NCI-H1694 treated with DMSO at 0.1 percent for 48 hours (cell line): ENCODE data around the gene TECPR2.
"Not testable (repeated sequence)": the region's sequence is repeated elsewhere in the genome, so short reads cannot be mapped to it uniquely, and the experiment has no call there.

Experiments
- DNase-seq: peaks from one replicate; lab custom pipeline; 2025; lab: John Stamatoyannopoulos, UW

The TECPR2 gene

DNA sequence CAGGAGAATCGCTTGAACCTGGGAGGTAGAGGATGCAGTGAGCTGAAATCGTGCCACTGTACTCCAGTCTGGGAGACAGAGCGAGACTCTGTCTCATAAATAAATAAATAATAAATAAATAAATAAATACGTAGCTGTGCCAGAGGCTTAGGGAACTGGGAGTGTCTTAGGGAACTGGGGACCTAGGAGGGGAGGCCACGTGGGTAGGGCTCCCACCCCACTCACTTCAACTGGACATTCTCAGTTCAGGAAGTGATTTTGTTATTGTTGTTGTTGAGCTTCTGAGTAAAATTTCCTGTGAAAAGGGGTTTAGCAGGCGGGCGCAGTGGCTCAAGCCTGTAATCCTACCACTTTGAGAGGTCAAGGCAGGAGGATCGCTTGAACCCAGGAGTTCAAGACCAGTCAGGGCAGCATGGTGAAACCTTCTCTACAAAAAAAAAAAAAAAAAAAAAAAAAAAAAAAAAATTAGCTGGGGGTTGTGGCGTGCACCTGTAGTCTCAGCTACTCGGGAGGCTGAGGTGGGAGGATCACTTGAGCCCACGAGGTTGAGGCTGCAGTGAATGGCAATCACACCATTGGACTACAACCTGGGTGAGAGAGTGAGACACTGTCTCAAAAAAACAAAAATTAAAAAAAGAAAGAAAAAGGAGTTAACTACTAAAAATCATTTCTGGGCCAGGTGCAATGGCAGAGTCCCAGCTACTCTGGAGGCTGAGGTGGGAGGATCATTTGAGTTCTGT lies 165.9 kb downstream of the TECPR2 start:
- DNase-seq: no peak

DNA sequence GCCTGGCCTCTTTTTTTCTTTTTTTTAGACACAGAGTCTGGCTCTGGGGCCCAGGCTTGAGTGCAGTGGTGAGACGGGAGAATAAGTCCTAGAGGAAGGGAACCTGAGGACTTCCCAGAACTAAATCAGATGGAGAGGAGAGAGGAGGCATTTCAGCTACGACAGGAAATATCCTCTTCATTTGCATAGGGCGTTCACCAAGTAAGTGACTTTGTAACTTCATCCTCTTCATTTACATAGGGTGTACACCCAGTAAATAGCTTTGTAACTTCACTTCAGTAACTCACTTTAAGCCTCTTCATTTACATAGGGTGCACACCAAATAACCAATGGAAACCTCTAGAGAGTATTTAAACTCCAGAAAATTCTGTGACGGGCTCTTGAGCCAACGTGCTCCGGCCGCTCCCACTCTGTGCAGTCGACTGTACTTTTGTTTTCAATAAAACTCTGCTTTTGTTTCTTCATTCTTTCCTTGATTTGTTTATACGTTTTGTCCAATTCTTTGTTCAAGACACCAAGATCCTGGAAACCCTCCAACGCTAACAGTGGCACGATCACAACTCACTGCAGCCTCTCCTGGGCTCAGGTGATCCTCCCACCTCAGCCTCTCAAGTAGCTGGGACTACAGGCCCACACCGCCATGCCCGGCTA lies 168.2 kb downstream of the TECPR2 start:
- DNase-seq: no peak

DNA sequence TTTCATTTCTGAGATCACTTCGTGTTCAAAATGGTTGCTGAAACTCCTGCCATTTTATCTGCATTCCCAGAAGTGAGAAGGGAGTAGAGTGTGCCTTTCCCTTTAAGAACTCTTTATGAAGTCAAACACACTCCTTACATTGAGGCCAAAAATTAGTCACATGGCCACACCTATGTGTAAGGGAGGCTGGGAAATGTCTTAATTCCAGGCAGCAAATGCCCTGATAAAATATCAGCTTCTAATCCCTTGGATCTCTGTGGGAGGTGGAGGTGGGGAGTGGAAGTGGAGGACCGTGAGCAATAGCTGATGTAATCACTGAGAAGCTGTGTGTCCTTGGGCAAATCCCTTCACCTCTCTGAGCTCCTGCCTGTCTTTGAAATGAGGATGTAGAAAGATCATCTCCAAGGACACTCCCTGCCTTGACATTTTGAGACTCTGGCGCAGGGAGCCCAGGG lies 169.5 kb downstream of the TECPR2 start:
- no peak for DNase-seq

DNA sequence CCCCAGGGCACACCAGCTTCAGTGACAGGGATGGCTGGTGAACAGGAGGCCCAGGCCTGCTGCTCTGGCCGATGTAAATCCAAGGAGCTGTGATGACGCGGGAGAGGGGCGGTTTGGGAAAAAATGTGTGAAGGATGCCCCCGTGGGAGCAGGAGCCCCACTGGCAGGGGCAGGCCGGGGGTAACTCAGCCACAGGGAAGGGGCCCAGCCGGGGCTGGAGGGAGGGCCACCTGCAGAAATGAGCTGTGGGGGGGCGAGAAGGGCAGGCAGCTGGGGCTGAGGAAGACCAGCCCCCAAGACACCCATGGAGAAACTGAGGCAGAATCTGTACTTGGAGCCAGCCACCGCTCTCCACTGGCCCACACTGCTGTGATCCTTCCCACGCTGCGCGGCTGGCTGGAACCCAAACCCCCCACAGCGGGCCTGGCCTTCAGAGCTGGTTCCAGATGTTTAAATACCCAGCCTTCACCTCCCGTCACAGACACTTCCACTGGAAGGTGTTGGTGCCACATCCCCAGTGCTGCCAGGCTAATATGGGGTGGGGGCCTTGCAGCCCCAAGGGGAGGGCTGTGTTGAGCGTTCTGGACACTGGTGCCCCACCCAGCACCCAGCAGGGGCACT lies 175.3 kb downstream of the TECPR2 start:
- DNase-seq: no peak

DNA sequence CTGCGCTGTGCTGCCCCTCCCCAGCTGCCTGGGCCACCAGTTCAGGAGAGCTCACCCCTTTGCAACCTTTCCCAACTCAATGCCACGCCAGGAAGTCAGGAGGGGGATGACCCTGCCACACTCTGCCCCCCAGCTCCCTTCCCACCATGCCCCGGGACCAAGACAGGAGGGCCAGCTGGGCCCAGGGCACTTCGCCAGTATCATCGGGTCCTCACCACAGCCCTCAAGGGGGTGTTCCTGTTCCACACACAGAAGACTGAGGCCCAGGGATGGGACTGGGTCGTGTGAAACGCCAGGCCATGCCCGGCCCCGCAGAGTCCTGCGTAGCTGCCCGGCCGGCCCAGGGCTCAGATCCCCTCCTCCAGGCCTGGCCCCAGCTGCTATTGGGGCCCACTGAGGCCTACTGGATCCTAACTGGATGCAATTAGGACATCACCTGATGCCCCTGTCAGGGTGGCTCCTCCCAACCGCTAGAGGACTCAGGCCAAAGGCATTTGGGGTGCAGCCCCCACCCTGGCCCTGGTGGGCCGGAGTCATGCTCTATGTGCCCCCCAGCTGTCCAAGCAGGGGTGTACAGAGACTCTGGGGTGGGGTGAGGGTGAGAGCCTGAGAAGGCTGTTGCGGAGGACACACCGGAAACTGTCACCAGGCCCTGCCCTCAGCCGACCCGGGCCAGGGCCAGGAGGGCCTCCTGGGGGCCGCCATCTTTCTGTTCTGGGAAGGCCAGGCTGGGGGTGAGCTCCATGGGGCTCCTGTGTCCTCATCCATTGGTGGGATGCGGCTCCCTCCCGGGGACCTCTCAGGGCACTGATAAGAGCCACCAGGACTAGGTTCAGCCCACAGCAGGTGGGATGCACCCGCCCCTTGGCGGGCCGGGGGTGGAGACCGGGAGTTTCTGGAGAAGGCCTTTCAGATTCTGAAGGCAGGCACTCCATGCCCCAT lies 176.1 kb downstream of the TECPR2 start:
- DNase-seq: peak; percentile 37

DNA sequence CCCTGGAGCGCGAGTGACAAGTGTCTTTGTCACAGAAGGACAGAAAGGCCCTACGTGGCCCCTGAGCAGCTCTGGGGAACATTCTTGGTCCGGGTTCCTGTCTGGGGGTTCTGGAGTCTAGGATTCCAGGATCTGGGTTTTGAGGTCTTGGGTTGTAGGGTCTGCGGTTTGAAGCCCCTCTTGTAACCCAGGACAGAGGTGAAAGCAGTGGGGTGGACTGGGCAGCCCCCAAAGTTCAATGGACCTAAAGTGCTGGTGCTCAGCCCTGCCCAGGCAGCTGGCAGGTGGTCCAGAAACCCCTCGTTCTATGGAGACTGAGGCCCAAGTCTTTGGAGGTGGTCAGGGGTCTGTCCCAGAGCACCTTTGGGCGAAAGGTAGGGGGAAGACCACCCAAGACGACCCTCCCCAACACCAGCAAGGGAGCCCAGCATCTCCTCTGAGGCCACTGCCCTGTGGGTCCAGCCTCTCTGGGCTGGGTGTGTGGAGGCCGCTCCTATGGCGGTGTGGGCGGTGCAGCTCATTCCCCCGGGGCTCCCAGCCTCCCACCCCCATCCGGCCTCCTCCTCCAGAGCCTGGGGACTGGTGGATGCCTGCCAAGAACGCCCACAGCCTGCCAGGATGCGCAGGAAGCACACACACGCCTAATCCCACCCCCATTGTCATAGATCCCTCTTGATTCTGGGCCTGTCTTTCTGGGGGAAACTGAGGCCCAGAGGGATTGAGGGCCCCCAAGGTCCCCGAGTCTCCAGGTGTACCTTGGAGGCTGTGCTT lies 177.0 kb downstream of the TECPR2 start:
- peak; percentile 99 for DNase-seq

DNA sequence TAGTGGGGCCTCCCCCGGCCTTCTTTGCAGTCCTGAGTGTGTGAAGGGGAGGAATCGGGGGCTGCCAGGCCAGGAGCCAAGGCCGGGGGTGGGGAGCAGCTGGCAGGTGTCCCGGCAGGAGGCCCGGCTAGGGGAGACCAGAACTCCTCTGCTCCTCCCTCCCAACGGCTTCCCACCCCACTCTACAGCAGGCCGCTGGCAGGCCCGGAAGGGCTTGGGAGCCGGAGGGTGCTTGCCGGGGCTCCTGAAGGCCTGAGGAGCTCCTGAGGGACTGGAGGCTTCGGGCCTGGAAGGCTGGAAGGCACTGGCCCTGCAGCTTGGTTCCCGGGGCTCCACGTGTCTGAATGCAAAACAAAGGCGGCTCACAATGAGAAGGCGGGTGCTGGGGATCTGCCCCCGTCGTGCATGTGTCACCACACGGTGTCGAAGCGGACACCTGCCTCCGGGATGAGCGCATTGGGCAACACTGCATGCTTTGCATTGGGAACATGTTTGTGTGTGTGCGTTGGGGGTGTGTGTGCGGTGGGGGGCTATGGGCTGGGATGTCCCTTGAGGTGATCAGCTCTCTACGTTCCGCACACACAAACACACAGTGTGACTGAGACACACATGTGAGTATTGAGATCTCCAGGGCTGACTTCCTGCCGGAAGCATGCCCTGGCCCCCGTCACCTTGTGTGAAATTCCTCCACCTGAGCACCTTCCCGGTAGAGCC lies 177.7 kb downstream of the TECPR2 start:
- DNase-seq: peak; percentile 99

DNA sequence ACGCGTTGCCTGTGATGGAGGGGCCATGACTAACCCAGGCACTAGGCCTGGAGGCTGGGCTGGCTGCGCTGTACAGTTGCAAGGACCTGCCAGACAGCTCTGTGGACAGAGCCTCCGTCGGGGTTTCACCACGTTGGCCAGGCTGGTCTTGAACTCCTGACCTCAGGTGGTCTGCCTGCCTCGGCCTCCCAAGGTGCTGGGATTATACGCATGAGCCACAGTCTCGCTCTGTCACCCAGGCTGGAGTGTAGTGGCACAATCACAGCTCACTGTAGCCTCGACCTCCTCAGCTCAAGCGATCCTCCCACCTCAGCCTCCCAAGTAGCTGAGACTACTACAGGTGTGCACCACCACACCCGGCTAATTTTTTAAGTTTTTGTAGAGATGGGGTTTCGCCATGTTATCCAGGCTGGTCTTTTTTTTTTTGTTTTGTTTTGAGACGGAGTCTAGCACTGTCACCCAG lies 178.3 kb downstream of the TECPR2 start:
- DNase-seq: not testable (repeated sequence)

DNA sequence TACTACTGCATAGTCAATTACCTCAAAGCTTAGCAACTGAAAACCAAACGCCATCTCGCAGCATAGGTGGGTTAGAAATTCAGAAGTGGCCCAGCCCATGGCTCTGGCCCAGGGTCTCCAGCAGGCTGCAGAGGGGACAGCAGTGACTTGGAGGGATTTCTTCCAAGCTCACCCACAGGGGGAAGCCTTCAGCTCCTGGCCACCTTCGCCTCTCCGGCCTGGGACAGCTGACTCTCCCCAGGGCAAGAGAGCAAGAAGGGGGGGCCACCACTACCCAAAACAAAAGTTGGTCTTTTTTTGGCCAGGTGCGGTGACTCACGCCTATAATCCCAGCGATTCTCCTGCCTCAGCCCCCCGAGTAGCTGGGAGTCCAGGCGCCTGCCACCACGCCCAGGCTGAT lies 179.0 kb downstream of the TECPR2 start:
- no peak for DNase-seq

DNA sequence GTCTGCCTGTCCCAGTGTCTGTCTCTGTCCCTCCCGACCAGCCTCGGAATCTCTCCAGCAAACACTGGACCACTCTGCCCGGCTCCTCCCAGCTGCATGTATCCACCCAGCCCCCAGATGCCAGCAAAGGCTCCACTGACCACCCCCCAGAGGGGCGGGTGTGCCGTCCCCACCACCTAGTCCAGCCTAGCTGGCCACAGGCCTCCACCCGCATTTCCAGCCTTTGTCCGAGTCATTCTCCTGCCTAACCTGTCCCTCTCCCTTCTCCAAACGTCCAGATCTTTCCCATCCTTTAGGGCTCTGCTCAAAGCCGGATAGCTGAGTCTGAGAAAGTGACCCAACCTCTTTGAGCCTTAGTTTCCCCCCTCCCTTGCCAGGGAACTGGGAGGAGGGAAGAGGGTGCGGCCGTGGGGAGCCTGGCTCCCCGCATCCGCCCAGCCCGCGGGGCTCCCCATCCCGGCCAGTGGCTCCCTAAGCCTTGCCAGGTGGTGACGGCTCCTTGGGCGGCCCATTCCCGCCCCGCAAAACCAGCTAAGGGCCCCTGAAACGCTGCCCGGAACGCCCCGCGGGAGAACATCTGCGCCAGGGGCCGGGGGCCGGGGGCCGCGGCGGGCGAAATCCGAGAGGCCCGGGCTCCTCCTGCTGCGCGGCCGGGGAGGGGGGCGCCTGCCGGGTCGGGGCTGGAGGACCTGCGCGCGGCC lies 181.5 kb downstream of the TECPR2 start:
- DNase-seq: no peak

DNA sequence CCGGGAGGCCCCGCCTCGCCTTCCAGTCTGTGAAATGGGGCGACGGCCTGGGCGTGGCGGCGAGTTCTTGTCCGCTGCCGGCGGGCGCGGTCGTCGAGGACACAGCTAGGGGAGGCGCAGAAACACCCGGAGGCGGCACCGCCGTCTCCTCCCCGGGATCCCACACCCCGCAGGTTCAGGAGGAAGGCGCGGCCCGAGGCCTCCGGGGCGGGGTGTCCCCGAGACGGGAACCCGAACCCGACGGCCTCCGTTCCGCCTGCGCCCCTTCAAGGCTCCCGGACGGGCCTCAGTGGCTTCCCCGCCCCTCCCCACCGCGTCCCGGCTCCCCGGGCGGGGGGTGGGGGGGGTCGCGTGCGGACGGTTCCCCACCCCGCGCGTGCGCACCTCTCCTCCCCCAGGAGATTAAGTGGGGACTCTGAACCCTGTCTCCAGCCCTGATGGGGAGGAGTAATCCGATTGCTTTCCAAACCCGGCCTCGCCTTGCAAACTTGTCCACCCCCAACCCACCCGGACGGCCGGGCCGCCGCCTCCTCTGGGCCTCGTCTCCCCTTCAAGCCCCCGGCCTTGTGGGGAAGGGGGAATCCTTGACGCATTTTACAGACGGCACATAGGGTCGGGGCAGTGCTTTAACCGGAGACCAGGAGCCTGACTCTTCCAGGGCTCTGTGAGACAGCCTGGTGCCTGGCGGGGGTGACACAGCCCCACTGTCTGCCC lies 182.2 kb downstream of the TECPR2 start:
- no peak for DNase-seq

DNA sequence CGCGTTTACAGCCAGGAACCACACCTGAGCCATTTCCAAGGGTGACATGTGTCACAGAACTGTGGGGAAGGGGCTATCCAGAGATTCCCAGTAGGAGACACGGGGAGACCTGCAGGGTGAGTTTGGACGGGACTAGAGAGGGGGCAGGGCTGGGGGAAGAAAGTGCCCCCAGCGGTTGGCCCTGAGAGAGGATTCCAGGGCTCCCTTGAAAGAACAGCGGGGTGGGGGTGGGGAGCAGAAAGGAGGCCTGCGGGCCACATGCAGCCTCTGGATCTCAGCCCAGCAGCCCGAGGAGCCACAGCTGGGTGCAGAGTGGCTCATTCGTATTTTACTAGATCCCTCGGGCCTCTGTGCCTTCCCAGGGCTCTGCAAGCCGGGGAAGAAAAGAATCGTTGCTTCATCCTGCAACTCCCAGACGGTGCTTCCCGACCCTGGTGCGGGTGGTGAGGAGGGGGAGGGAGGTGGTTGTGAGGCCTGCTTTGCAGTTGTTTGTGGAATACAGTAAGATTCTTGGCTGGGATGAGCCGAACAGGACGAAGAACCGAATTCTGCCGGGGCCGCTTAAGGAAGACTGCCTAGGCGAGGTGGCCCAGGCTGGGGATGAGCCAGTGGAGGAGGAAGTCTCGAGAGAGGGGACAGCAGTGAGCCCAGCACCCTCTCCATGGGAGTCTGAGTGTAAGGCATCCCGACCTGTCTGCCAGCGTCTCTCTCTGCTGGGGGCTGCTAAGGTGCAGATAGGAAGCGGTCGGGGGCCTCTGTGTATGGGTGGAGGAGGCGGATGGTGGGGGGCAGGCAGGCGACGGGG lies 182.9 kb downstream of the TECPR2 start:
- peak; percentile 85 for DNase-seq

DNA sequence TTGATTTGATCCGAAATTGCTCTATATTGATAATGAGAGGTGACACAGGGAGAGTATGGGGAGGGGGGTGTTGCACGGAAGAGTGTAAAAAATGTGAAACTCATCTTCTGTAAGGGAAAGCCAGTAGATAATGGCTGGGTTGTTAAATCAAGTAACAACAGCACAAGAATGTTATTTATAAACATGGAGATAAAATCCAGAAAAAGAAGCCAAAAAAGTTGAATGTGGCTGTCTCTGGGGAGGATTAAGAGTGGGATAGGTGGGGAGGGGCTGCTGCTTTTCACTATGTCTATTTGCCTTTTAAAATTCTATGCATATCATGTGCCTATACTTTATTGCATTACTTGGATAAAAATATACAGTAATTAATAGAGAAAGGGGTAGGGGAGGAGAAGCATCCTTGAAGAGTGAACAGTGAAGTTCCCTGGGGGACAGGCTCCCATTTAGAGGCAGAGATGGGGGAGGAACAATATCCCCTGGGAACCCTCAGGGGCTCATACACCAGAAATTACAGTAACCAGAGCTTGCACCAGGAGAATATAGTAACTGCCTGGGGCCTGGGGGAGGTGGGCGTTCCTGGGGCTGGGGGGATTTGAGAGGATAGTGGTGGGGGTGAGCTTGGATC lies 186.0 kb downstream of the TECPR2 start:
- DNase-seq: no peak

DNA sequence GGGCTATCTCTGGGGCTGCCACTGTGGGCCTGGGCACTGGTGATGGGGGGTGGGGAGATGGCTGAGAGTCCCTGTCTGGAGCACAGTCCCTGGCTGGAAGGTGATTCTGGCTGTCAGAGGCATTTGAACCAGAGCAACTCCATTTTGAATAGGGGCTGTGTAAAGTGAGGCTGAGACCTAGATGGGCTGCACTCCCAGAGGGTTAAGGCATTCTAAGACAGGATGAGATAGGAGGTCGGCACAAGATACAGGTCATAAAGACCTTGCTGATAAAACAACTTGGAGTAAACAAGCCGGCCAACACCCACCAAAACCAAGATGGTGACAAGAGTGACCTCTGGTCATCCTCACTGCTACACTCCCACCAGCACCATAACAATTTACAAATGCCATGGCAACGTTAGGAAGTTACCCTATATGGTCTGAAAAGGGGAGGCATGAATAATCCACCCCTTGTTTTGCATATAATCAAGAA lies 188.2 kb downstream of the TECPR2 start:
- DNase-seq: not testable (repeated sequence)
